Gastrocnemius medialis (tissue), 4 donors: ENCODE measurements around the gene SKI. TPM values are rescaled to one million over a fixed set of nuclear protein-coding genes. Genes with fewer than 3 reads are reported as not detected.

Source experiments
- ATAC-seq, 2 donors: fragments of 150-250 bp; one replicate each; pipeline ENCODE4 v1.9.1; 2016
- DNase-seq, 2 donors: peaks; one replicate each; pipeline ENCODE4 v3.0.0-alpha.2; 2019
- H3K27ac ChIP-seq, 4 donors: fragments of 200-600 bp; sonication (generic); 1 replicate in 1 of 4; 2 replicates in 3 of 4; pipeline ENCODE4 v1.5.1; 2016 to 2018; ENCODE audit warnings: mild to moderate bottlenecking in 2 of 4, moderate library complexity in 1 of 4
- H3K27me3 ChIP-seq, 3 donors: fragments of 200-600 bp; sonication (generic) in 2 of 3; 1 replicate in 1 of 3; 2 replicates in 2 of 3; pipeline versions ENCODE4 v1.5.1 to v1.6.0; 2016 to 2019; ENCODE audit warnings: mild to moderate bottlenecking in 1 of 3, moderate library complexity in 1 of 3
- H3K36me3 ChIP-seq, 2 donors: fragments of 200-600 bp; sonication (generic) in 1 of 2; one replicate each; pipeline ENCODE4 v1.5.1; 2017 to 2018
- H3K4me1 ChIP-seq, 2 donors: fragments of 200-600 bp; sonication (generic) in 1 of 2; one replicate each; pipeline ENCODE4 v1.5.1; 2016 to 2017; ENCODE audit warnings: mild to moderate bottlenecking in 2 of 2
- H3K4me3 ChIP-seq, 4 donors: fragments of 200-600 bp; sonication (generic) in 3 of 4; 1 replicate in 1 of 4; 2 replicates in 3 of 4; pipeline ENCODE4 v1.5.1; 2016 to 2019; ENCODE audit warnings: mild to moderate bottlenecking in 2 of 4
- H3K9me3 ChIP-seq, 3 donors: fragments of 200-600 bp; sonication (generic) in 2 of 3; 1 replicate in 1 of 3; 2 replicates in 2 of 3; pipeline ENCODE4 v1.5.1; 2016 to 2019
- POLR2A ChIP-seq, 2 donors: fragments of 450-650 bp; IDR thresholded peaks; one replicate each; pipeline ENCODE4 v1.6.1; 2017; ENCODE audit warnings: antibody characterized with exemption in 2 of 2, mild to moderate bottlenecking in 2 of 2, moderate library complexity in 2 of 2
- in situ Hi-C, 4 donors: fragments of 200-750 bp; cut with MboI; loops; one replicate each; pipeline versions ENCODE4 v1.15.0 to v1.8.0; 2017; ENCODE audit warnings: low sequenced_read_pairs in 4 of 4
- intact Hi-C: fragments of 100-400 bp; cut with DNase I; formaldehyde crosslinking; loops from one replicate; pipeline ENCODE4 v1.15.1; 2023; ENCODE audit warnings: low total_unique reads
- total RNA-seq, 4 donors: library from RNA; depleted of rRNA; stranded (reverse); fragments of >200 nt; gene quantifications; one replicate each; pipeline versions ENCODE4 v1.1.0 to v1.2.3, GENCODE V29; 2016
- TF ChIP-seq, protein P1 (sequence below), 5 experiments: fragments of 450-650 bp in 3 of 5; fragments of 200-600 bp in 2 of 5; sonication (generic) in 2 of 5; IDR thresholded peaks in 4 of 5; conservative IDR thresholded peaks in 1 of 5; 1 replicate in 4 of 5; 2 replicates in 1 of 5; pipeline ENCODE4 v1.5.1; 2016 to 2019; ENCODE audit warnings: antibody characterized with exemption in 5 of 5, mild to moderate bottlenecking in 3 of 5, moderate library complexity in 3 of 5

Gene SKI
- total RNA-seq, 4 donors from 2014 or later, result 7.8 to 32.2 (median 22.4) TPM

DNA sequence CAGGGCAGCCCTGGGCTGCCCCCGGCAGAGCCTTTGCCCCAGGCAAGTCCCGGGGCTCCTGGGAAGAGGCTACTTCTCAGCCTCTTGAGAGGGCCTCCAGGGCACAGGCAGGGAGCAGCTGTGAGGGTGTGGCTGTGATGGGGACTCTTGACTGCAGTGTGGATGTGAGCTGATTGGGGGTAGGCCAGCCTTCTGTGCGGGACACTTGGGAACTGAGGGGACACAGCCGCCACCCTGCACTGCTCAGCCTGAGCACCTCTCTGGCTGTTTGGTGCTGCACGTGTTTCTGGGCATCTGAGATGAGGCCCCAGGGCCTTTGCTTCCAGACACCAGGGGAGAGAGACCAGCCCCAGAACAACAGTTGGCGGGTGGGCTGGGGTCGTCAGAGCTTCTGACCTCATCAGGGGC lies 62.1 kb downstream of the SKI start:
- Histone ChIP-seq H3K9me3 (no peaks in the 10 kb centered on the region), H3K27me3 (no peaks in the 10 kb centered on the region), H3K4me3 (peak overlapping the region; percentile 27 to 46 (median 42)), H3K4me1 (peaks cover 37 to 64% of the 10 kb centered on the region in 2 donors), H3K36me3 (no peaks in the 10 kb centered on the region), H3K27ac (peak overlapping the region; percentile 56 to 68 (median 62))
- TF ChIP-seq, protein P1, sequence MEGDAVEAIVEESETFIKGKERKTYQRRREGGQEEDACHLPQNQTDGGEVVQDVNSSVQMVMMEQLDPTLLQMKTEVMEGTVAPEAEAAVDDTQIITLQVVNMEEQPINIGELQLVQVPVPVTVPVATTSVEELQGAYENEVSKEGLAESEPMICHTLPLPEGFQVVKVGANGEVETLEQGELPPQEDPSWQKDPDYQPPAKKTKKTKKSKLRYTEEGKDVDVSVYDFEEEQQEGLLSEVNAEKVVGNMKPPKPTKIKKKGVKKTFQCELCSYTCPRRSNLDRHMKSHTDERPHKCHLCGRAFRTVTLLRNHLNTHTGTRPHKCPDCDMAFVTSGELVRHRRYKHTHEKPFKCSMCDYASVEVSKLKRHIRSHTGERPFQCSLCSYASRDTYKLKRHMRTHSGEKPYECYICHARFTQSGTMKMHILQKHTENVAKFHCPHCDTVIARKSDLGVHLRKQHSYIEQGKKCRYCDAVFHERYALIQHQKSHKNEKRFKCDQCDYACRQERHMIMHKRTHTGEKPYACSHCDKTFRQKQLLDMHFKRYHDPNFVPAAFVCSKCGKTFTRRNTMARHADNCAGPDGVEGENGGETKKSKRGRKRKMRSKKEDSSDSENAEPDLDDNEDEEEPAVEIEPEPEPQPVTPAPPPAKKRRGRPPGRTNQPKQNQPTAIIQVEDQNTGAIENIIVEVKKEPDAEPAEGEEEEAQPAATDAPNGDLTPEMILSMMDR (IDR thresholded peaks at IDR 0.05 in 4 of 5, conservative IDR thresholded peaks at IDR 0.05 in 1 of 5), result no peak
- no peak for TF ChIP-seq POLR2A (IDR thresholded peaks at IDR 0.05)
- no peak for DNase-seq
- in situ Hi-C loops (no loop called here), intact Hi-C loops (no loop called here)
- peak in 1 of 2 donors; percentile 21 for ATAC-seq

DNA sequence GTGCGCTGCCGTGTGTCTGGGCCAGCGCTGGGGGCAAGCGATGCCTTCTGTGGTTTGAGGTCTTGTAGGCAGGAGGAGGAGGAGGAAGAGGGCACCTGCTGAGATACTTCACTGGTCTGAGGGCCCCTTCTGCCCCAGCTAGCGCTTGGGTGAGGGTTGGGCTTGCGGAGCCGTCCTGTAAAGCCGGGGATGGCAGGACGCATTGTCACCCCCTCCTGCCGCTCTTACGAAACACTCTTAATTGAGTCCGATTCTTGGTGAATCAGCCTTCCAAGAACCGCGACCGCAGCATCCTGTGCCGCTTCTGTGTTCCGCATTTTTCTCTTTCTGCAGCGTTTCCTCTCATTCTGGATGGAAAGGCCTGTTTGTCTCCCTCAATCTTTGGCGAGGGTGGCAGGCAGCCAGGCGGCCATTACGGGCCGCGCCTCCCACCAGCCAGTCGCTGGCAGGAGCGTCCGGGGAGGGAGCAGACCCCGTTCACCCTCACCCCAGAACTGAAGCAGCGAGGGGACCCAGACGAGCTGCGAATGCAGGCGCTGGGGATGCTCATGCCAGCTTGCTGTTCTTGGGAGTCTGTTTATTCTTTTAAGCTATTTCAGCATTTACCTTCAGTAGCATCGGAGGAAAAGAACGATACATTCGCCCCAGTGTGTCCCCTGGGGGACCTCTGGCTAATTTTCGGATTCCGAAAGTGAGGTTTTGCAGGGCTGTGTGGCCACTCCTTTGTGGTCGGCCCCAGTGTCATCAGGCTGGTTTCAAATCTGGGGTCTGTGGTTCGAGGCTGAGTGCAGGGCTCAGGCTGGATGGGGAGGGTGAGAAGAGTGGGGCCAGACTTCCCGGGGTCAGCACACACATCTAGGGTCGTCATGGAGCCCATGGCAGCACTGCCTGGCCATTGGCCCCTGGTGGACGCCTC lies 62.7 kb downstream of the SKI start:
- peak; percentile 68 to 79 for ATAC-seq
- Histone ChIP-seq H3K4me3 (peak overlapping the region; percentile 27 to 46 (median 42)), H3K27me3 (no peaks in the 10 kb centered on the region), H3K9me3 (no peaks in the 10 kb centered on the region), H3K36me3 (no peaks in the 10 kb centered on the region), H3K4me1 (peaks cover 34 to 64% of the 10 kb centered on the region in 2 donors), H3K27ac (peak overlapping the region; percentile 56 to 68 (median 62))
- in situ Hi-C loops, result no loop called here
- intact Hi-C loops, result no loop called here
- TF ChIP-seq POLR2A (IDR thresholded peaks at IDR 0.05), result no peak
- TF ChIP-seq, protein P1 (IDR thresholded peaks at IDR 0.05 in 4 of 5, conservative IDR thresholded peaks at IDR 0.05 in 1 of 5), result no peak
- DNase-seq, result peak; percentile 63 to 74

GRCh38 chr1:2291577-2291976 lies 63.5 kb downstream of the SKI start:
- ATAC-seq, result no peak
- TF ChIP-seq, protein P1 (IDR thresholded peaks at IDR 0.05 in 4 of 5, conservative IDR thresholded peaks at IDR 0.05 in 1 of 5), result no peak
- no peak for TF ChIP-seq POLR2A (IDR thresholded peaks at IDR 0.05)
- Histone ChIP-seq H3K36me3 (no peaks in the 10 kb centered on the region), H3K27ac (peak overlapping the region in 2 of 4 donors; percentile 58 to 68), H3K9me3 (no peaks in the 10 kb centered on the region), H3K4me1 (peaks cover 34 to 64% of the 10 kb centered on the region in 2 donors), H3K27me3 (no peaks in the 10 kb centered on the region), H3K4me3 (peak overlapping the region in 1 of 4 donors; percentile 40)
- DNase-seq, result no peak
- intact Hi-C loops (no loop called here), in situ Hi-C loops (no loop called here)

DNA sequence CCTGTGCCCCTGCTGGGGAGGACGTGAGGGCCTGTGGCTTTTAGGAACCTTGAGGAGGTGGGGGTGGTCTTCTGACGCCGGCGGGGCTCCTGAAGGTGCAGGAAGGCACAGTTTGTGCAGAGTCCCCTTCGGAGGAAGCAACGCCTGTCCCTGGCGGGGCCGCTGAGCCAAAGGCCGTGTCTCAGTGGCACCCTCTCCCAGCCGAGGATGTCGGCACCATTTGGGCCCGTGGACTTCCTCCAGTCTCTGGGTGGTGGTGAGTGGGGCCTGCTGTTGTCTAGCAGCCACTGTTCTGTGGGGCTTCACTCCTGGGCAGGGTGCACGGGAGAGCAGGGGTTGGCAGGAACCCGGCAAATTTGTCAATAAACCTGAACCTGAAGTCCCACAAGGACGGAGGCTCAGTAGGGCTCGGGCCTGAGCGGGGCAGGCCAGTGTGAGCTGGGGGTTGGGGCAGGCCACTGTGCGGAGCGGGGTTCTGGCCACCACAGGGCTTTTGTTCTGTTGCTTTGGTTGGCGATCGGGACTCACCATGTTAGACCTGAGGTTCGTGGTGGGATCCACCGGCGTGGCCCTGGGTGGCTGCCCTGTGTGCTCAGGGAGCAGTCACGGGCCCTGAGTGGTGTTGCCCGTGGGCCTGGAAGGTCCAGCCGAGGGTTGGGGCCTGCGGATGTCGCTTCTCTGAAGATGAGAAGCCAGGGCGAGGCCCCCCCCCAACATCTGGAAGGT lies 64.8 kb downstream of the SKI start:
- Histone ChIP-seq H3K9me3 (no peaks in the 10 kb centered on the region), H3K27me3 (no peaks in the 10 kb centered on the region), H3K4me1 (peaks cover 34 to 64% of the 10 kb centered on the region in 2 donors), H3K4me3 (no peak overlapping the region), H3K36me3 (no peaks in the 10 kb centered on the region), H3K27ac (no peak overlapping the region)
- in situ Hi-C loops (no loop called here), intact Hi-C loops (no loop called here)
- no peak for TF ChIP-seq POLR2A (IDR thresholded peaks at IDR 0.05)
- TF ChIP-seq, protein P1 (IDR thresholded peaks at IDR 0.05 in 4 of 5, conservative IDR thresholded peaks at IDR 0.05 in 1 of 5), result no peak
- no peak for ATAC-seq
- DNase-seq, result no peak
